Measurements from ENCODE around the gene VWA5B2.
A peak's percentile ranks its signal among the peaks of the same experiment; 100 is the strongest.
"Not testable (repeated sequence)": the region's sequence is repeated elsewhere in the genome, so short reads cannot be mapped to it uniquely, and the experiment has no call there.

VWA5B2 gene

GRCh38 chr3:184241447-184242296 is 12.3 kb downstream of the VWA5B2 start:
- no peak for DNase-seq (ENCODE audit: low read depth)

DNA sequence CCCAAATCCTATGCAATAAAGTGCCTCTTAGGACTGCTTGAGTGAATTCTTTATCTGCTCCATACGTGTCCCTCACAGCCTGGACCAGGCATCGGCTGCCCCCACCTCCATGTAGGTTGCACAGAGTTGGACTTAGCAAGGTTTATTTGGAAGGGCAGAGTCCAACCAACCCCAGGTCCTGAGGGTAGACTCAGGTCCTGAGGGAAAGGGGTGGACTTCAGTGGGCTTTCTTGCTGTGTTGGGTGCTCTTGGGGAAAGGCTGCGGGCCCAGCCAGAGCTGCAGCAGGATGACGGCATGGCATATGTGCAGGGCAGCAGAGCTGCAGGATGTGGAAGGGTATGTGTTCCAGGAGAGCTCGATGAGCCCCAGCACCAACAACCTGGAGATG is 12.9 kb downstream of the VWA5B2 start:
- no peak for DNase-seq (ENCODE audit: low read depth)

DNA sequence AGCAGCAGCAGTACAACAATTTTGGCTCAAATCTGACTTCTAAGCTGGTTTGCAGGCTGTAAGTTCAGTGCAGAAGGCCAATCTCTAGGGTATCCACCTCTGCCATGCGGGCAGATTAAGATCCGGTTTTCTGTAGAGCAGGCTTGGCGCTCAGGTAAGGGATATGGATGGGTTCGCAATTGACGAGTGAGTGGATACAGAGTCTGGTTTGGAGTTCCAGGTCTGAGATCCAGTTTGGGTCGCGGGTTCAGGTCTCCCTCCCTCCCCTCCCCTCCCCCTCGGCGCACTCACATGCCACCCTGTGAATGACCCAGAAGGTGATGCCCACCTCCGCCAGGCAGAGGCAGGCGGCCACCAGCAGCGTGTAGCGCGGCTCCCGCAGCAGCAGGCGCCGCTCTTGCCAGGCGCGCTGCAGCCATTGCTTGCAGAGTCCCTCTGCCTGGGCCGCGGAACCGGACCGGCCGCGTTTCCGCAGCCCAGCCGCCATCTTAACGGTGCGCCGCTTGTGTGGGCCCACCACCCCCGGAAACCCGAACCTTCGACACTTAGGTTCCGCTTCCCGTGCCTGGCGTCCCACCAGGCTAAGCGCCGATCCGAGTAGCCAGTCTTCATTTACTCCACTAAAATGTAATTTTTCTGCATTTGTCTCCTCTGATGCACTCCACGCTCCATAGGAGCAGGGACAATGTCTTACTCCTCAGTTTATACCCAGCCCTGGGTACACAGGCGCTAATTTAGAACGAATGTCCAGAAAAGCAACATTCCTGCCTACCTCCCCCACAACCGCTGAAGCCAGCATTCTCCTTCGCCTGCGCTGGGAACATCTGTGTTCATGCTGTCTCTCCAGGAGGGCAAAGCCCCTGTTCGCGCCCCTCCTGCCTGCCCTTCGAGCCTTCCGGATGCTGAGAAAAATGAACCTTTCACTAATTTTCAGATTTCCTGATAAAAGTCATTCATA is 19.3 kb downstream of the VWA5B2 start, which contains the start of gene ALG3:
Gene ALG3, minus strand, starts transcription at position 509 of the 958 bp plus-strand sequence. Its CDS starts 22 bp downstream, at position 487.
- DNase-seq (ENCODE audit: low read depth) = peak; percentile 78

DNA sequence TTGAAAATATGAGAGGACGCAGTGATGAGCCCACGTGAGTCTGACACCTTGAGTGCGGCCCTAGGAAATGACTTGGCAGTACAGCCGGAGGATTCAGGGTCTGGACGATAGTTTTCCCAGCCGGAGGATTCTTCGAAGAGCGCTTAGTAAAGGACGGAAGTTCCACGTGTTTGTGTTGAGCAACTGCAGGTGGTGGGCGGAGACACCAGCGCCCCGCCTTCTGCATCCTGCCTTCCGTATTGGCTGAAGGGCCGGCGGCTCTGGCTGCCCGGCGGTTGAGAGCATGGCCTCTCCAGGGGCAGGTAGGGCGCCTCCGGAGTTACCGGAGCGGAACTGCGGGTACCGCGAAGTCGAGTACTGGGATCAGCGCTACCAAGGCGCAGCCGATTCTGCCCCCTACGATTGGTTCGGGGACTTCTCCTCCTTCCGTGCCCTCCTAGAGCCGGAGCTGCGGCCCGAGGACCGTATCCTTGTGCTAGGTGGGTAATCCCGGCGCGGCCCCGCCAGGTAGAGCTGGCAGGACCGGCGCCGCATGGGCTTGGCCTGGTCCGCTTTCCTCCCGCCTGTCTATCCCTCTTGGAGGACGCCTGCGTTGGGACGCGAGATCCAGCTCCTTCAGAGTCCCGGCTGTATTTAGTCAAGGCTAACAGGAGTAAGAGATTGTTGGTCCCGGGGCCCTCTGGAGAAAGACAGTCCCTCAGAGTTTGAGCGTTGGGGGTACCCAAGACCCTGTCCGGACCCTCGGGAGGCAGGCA is 20.2 kb downstream of the VWA5B2 start, which contains the start of gene EEF1AKMT4:
Gene EEF1AKMT4, plus strand, starts transcription at position 261 of the 755 bp plus-strand sequence. Its CDS starts 23 bp downstream, at position 284.
- DNase-seq (ENCODE audit: low read depth) = peak; percentile 93

DNA sequence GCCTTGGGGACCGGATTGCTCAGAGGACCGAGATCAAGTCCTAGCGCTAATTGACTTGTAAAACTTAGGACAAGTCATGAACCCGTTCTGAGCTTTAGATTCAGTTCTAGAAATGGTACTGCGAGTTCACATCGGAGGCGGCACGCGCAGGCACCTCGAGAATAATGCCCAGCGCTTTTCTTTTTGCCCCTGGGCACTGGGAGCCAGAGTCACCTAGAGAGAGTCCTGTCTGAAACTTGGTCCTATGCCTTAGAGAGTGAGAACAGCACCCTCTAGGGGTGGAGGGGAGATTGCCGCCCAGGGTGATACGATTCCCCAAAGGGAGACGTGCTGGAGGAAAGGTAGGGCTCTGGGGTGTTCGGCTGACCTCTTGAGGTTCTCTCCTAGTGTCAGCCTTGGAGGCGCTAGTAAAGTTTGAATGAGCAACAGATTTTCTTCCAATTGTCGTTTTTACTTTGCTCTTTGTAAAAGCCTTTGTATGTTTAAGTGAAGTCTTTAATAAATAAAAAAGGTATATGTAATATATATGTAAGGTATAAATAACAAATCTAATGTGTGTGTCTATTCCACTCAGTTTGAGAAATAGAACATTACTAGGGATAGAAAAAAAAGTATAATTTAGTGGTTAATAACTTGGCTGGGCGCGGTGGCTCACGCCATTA is 20.9 kb downstream of the VWA5B2 start:
- peak; percentile 83 for DNase-seq (ENCODE audit: low read depth)

GRCh38 chr3:184255291-184256039 is 26.1 kb downstream of the VWA5B2 start:
- no peak for DNase-seq (ENCODE audit: low read depth)

DNA sequence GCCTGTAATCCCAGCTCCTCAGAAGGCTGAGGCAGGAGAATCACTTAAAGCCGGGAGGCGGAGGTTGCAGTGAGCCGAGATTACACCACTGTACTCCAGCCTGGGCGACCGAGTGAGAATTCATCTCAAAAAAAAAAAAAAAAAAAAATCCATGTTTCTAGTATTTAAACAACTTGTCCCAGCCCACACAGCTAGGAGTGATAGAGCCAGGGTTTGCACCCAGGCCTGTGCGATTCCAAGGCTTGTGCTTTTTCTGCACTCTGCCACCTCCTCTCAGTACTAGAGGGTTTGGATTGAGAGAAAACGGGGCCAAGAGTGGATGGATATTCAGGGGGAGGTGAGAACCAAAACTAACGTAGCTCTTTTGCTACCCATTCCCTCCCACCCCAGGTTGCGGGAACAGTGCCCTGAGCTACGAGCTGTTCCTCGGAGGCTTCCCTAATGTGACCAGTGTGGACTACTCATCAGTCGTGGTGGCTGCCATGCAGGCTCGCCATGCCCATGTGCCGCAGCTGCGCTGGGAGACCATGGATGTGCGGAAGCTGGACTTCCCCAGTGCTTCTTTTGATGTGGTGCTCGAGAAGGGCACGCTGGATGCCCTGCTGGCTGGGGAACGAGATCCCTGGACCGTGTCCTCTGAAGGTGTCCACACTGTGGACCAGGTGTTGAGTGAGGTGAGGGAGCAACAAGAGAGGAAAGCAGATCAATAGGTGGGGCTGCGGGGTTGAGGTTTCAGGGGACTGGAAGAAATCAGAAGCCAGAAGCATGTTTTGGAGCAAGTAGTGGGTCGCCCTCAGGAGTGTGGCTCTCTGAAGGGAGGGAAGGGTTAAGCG is 27.9 kb downstream of the VWA5B2 start:
- DNase-seq (ENCODE audit: low read depth) = no peak

DNA sequence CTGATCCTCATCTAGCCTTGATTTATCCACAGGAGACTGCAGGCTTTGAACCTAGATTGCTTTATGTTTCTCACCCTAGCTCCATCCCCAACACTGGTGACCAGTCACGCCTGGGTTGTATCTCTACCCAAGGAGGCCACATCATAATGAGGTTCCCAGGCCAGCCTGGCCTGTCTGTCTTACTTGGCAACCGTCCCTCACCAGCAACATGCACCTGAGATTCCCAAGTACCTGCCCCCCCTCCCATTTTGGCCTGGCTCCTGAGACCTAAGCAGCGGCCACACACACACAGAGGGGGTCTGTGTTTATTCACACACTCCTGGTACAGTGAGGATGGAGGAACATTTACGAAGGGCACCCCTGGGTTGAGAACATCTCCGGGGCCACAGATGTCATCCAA is 29.5 kb downstream of the VWA5B2 start:
- no peak for DNase-seq (ENCODE audit: low read depth)

DNA sequence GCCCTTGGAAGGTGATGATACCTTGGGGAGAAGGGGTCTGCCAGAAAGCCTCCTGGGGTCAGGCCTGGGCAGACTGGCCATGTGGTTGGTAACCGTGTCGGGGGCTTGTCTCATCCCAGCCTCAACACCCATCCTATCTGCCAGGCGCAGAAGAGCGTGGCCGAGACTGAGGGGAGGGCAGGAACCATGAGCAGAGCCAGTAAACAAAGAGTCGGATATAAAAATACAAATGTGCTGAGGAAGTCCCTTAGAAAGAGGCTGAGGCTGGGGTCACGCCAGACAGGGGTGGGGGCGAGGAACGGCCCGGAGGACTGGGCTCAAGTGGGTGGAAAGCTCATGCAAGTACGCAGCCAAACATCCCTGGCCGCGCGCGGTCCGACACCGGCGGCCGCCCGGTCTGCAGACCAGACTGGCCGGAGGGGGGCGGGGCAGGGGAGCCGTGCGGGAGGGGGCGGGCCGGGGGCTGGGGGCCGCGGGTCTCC is 30.1 kb downstream of the VWA5B2 start:
- no peak for DNase-seq (ENCODE audit: low read depth)

- DNase-seq (ENCODE audit: low read depth) = no peak
These were observed 30.7 kb downstream of the VWA5B2 start for GRCh38 chr3:184259878-184260723.

- no peak for DNase-seq (ENCODE audit: low read depth)
These were observed 31.4 kb downstream of the VWA5B2 start for GRCh38 chr3:184260724-184261269.

GRCh38 chr3:184261270-184261853 is 32.0 kb downstream of the VWA5B2 start, which contains the start of gene CAMK2N2:
Gene CAMK2N2, minus strand, starts transcription at chr3:184261553. Its CDS starts 268 bp downstream, at chr3:184261285.
- no peak for DNase-seq (ENCODE audit: low read depth)

GRCh38 chr3:184261854-184262763 is 32.7 kb downstream of the VWA5B2 start:
- DNase-seq (ENCODE audit: low read depth) = no peak

- no peak for DNase-seq (ENCODE audit: low read depth)
These were observed 33.4 kb downstream of the VWA5B2 start for GRCh38 chr3:184262764-184263179.

DNA sequence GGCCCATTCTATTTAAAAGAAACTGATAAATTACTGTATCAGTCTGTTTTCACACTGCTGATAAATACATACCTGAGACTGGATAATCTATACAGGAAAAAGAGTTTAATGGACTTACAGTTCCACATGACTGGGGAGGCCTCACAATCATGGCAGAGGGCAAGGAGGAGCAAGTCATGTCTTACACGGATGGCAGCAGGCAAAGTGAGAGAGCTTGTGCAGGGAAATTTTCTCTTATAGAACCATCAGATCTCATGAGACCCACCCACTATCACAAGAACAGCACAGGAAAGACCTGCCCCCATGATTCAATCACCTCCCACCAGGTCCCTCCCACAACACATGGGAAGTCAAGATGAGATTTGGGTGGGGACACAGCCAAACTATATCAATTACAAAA is 37.9 kb downstream of the VWA5B2 start:
- not testable (repeated sequence) for DNase-seq (ENCODE audit: low read depth)

- DNase-seq (ENCODE audit: low read depth) = no peak
These were observed 42.9 kb downstream of the VWA5B2 start for GRCh38 chr3:184272269-184272668.

- no peak for DNase-seq (ENCODE audit: low read depth)
These were observed 46.0 kb downstream of the VWA5B2 start for GRCh38 chr3:184275381-184275701.

Data from T follicular helper cell (primary cell).